HepG2 (cell line): ENCODE data around the gene IL1A. TPM values are rescaled to one million over a fixed set of nuclear protein-coding genes. Genes with fewer than 3 reads are reported as not detected.

ENCODE experiments used
- HDAC1 ChIP-seq: sonication (generic); formaldehyde crosslinking; IDR thresholded peaks from 2 replicates; pipeline ENCODE4 v1.5.1; 2020; ENCODE audit warnings: mild to moderate bottlenecking, missing genetic modification reagents
- HNRNPL ChIP-seq: fragments of 200-400 bp; formaldehyde crosslinking; IDR thresholded peaks from 2 replicates; pipeline ENCODE4 v1.6.1; 2017; ENCODE audit warnings: mild to moderate bottlenecking, low read depth, low read length
- NFIC ChIP-seq: IDR thresholded peaks from 2 replicates; pipeline ENCODE4 v1.6.1; 2012; ENCODE audit warnings: mild to moderate bottlenecking, low read length, inconsistent platforms
- TSC22D2 ChIP-seq: sonication (generic); formaldehyde crosslinking; IDR thresholded peaks from 2 replicates; pipeline ENCODE4 v1.5.1; 2020; ENCODE audit warnings: missing genetic modification reagents, mild to moderate bottlenecking, borderline replicate concordance
- ZFP36L2 ChIP-seq: sonication (generic); formaldehyde crosslinking; IDR thresholded peaks from 2 replicates; pipeline ENCODE4 v1.4.0; 2020; ENCODE audit warnings: missing genetic modification reagents
- ZNF564 ChIP-seq: sonication (generic); formaldehyde crosslinking; IDR thresholded peaks from 2 replicates; pipeline ENCODE4 v1.8.1; 2023; ENCODE audit warnings: mild to moderate bottlenecking, missing genetic modification reagents
- ZNF589 ChIP-seq: sonication (generic); formaldehyde crosslinking; conservative IDR thresholded peaks from 2 replicates; pipeline ENCODE4 v1.8.0; 2022; ENCODE audit warnings: mild to moderate bottlenecking, moderate library complexity, missing genetic modification reagents
- ZNF605 ChIP-seq: sonication (generic); formaldehyde crosslinking; IDR thresholded peaks from 2 replicates; pipeline ENCODE4 v1.8.0; 2022; ENCODE audit warnings: mild to moderate bottlenecking, missing genetic modification reagents
- ZNF747 ChIP-seq: sonication (generic); formaldehyde crosslinking; IDR thresholded peaks from 2 replicates; pipeline ENCODE4 v1.8.1; 2023; ENCODE audit warnings: missing genetic modification reagents, mild to moderate bottlenecking, borderline replicate concordance
- polyA plus RNA-seq, 8 experiments: library from polyadenylated mRNA; depleted of rRNA in 3 of 8; stranded (reverse) in 7 of 8; unstranded in 1 of 8; fragments of >200 nt; fragmentation: Illumina TruSeq in 4 of 8; extraction: Trizol in 4 of 8; gene quantifications; 2 replicates each; pipeline versions ENCODE4 v1.2.1 to v1.2.3, GENCODE V29; 2011 to 2016; ENCODE audit warnings: low read depth in 4 of 8, missing spikeins in 1 of 8, mixed read lengths in 1 of 8; ENCODE audit not compliant: insufficient read depth in 1 of 8
- total RNA-seq, 5 experiments: library from RNA; depleted of rRNA; stranded (reverse); fragments of >200 nt; fragmentation: Illumina TruSeq; extraction: Trizol; gene quantifications; 2 replicates each; pipeline ENCODE4 v1.2.3, GENCODE V29; 2016; ENCODE audit warnings: low read depth in 1 of 5
- TF ChIP-seq, protein P1 (sequence below): sonication (generic); formaldehyde crosslinking; conservative IDR thresholded peaks from 2 replicates; pipeline ENCODE4 v1.4.0; 2020; ENCODE audit warnings: mild to moderate bottlenecking, missing genetic modification reagents, moderate library complexity
- TF ChIP-seq, protein P2 (sequence below): sonication (generic); formaldehyde crosslinking; IDR thresholded peaks from 2 replicates; pipeline ENCODE4 v1.4.0; 2020; ENCODE audit warnings: low read depth, mild to moderate bottlenecking, missing genetic modification reagents
- TF ChIP-seq, protein P3 (sequence below): sonication (generic); formaldehyde crosslinking; IDR thresholded peaks from 2 replicates; pipeline ENCODE4 v1.4.0; 2020; ENCODE audit warnings: missing genetic modification reagents, borderline replicate concordance
- TF ChIP-seq, protein P4 (sequence below): sonication (generic); formaldehyde crosslinking; IDR thresholded peaks from 2 replicates; pipeline ENCODE4 v1.5.0; 2020; ENCODE audit warnings: missing genetic modification reagents, mild to moderate bottlenecking, borderline replicate concordance

The IL1A gene
- total and polyA plus RNA-seq, 2 of the 13 experiments (the other 11 are each of a cell fraction or from before 2014, with no cell fraction given), result not detected

DNA sequence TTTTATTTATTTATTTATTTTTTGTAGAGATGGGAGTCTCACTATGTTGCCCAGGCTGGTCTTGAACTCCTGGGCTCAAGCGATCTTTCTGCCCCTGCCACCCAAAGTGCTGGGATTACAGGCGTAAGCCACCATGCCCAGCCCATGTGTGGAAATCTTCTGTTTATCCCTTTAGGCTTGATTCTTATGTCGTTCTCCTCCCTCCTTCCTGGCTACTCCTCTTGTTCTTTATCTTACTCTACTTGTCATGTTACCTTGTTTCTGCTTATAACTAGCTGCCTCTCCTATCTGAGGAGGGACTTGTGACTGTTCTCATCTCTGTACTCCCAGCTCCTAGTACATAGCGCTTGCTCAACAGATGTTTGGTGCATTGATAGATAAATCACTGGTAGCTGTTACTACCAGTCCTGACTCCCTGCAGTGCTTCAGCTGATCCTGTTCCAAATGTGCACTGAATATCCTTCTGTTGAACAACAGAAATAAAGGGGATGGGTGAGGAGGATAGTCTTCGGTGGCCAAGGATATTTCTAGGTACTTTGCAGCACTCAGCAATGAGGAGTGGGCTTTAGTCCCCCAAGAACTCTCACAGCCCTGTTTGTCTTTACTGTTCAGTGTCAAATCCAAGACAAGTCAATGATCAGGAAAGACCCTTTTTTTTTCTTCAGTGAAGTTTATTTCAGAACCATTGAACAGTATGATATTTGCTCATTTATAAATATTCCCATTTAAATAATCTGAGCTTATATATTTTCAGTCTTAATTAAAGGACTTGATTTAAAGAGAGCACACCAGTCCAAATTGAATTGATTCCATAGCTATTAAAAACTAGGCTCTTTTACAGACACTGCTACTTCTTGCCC, 45.0 kb upstream of the IL1A start (continued):
- TF ChIP-seq, protein P1, sequence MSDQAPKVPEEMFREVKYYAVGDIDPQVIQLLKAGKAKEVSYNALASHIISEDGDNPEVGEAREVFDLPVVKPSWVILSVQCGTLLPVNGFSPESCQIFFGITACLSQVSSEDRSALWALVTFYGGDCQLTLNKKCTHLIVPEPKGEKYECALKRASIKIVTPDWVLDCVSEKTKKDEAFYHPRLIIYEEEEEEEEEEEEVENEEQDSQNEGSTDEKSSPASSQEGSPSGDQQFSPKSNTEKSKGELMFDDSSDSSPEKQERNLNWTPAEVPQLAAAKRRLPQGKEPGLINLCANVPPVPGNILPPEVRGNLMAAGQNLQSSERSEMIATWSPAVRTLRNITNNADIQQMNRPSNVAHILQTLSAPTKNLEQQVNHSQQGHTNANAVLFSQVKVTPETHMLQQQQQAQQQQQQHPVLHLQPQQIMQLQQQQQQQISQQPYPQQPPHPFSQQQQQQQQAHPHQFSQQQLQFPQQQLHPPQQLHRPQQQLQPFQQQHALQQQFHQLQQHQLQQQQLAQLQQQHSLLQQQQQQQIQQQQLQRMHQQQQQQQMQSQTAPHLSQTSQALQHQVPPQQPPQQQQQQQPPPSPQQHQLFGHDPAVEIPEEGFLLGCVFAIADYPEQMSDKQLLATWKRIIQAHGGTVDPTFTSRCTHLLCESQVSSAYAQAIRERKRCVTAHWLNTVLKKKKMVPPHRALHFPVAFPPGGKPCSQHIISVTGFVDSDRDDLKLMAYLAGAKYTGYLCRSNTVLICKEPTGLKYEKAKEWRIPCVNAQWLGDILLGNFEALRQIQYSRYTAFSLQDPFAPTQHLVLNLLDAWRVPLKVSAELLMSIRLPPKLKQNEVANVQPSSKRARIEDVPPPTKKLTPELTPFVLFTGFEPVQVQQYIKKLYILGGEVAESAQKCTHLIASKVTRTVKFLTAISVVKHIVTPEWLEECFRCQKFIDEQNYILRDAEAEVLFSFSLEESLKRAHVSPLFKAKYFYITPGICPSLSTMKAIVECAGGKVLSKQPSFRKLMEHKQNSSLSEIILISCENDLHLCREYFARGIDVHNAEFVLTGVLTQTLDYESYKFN (CRISPR knock-in tag), result no peak
- TF ChIP-seq, protein P2, sequence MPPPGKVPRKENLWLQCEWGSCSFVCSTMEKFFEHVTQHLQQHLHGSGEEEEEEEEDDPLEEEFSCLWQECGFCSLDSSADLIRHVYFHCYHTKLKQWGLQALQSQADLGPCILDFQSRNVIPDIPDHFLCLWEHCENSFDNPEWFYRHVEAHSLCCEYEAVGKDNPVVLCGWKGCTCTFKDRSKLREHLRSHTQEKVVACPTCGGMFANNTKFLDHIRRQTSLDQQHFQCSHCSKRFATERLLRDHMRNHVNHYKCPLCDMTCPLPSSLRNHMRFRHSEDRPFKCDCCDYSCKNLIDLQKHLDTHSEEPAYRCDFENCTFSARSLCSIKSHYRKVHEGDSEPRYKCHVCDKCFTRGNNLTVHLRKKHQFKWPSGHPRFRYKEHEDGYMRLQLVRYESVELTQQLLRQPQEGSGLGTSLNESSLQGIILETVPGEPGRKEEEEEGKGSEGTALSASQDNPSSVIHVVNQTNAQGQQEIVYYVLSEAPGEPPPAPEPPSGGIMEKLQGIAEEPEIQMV, result no peak
- TF ChIP-seq ZNF605 (CRISPR knock-in tag) (no peak), ZNF564 (no peak), NFIC (no peak), ZNF747 (CRISPR knock-in tag) (no peak), HNRNPL (no peak), ZNF589 (no peak), ZFP36L2 (no peak), TSC22D2 (CRISPR knock-in tag) (no peak), HDAC1 (CRISPR knock-in tag) (no peak)
- TF ChIP-seq, protein P3, sequence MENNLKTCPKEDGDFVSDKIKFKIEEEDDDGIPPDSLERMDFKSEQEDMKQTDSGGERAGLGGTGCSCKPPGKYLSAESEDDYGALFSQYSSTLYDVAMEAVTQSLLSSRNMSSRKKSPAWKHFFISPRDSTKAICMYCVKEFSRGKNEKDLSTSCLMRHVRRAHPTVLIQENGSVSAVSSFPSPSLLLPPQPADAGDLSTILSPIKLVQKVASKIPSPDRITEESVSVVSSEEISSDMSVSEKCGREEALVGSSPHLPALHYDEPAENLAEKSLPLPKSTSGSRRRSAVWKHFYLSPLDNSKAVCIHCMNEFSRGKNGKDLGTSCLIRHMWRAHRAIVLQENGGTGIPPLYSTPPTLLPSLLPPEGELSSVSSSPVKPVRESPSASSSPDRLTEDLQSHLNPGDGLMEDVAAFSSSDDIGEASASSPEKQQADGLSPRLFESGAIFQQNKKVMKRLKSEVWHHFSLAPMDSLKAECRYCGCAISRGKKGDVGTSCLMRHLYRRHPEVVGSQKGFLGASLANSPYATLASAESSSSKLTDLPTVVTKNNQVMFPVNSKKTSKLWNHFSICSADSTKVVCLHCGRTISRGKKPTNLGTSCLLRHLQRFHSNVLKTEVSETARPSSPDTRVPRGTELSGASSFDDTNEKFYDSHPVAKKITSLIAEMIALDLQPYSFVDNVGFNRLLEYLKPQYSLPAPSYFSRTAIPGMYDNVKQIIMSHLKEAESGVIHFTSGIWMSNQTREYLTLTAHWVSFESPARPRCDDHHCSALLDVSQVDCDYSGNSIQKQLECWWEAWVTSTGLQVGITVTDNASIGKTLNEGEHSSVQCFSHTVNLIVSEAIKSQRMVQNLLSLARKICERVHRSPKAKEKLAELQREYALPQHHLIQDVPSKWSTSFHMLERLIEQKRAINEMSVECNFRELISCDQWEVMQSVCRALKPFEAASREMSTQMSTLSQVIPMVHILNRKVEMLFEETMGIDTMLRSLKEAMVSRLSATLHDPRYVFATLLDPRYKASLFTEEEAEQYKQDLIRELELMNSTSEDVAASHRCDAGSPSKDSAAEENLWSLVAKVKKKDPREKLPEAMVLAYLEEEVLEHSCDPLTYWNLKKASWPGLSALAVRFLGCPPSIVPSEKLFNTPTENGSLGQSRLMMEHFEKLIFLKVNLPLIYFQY (CRISPR knock-in tag), result no peak
- TF ChIP-seq, protein P4, sequence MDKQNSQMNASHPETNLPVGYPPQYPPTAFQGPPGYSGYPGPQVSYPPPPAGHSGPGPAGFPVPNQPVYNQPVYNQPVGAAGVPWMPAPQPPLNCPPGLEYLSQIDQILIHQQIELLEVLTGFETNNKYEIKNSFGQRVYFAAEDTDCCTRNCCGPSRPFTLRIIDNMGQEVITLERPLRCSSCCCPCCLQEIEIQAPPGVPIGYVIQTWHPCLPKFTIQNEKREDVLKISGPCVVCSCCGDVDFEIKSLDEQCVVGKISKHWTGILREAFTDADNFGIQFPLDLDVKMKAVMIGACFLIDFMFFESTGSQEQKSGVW, result no peak
